GM21381 (cell line): ENCODE results near the gene CATSPERD.
A peak's percentile ranks its signal among the peaks of the same experiment; 100 is the strongest.

Source experiments
- ATAC-seq: cut with Tn5 transposase; IDR thresholded peaks from one replicate; pipeline ENCODE4 v1.9.1; 2021; ENCODE audit warnings: mild to moderate bottlenecking, moderate library complexity; ENCODE audit not compliant: unreplicated experiment

CATSPERD gene

DNA sequence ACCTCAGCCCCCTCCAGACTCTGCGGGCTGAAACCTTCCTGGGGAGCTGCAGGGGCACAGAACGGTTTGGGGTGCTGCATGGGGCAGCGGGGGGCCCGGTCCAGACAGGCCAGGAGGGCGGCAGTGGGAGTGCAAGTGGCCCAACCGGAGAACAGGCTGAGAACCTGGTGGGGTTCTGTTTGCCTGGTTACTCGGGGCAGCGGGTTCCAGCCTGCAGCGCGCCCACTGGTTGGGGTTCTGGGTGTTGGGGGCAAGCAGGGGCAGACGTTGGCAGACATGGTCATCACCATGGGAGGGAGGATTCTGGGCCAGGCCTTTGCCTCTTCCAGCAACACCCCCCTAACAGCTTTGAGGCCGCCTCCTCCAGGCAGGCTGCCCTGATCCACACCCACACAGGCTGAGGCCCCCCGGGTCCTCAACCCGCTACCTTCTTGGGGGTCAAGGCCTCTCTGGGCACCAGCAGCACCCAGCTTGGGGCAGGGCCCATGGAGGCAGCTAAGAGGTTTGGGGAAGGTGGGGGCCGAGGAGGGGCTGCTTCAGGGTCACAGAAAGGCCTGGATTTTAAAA is 64.2 kb downstream of the CATSPERD start, which contains the start of gene PRR22:
Gene PRR22, minus strand, starts transcription at position 166 of the 567 bp plus-strand sequence. Its CDS starts 86 bp downstream, at position 80.
- no peak for ATAC-seq

GRCh38 chr19:5785423-5785822 is 65.0 kb downstream of the CATSPERD start:
- ATAC-seq, result no peak

DNA sequence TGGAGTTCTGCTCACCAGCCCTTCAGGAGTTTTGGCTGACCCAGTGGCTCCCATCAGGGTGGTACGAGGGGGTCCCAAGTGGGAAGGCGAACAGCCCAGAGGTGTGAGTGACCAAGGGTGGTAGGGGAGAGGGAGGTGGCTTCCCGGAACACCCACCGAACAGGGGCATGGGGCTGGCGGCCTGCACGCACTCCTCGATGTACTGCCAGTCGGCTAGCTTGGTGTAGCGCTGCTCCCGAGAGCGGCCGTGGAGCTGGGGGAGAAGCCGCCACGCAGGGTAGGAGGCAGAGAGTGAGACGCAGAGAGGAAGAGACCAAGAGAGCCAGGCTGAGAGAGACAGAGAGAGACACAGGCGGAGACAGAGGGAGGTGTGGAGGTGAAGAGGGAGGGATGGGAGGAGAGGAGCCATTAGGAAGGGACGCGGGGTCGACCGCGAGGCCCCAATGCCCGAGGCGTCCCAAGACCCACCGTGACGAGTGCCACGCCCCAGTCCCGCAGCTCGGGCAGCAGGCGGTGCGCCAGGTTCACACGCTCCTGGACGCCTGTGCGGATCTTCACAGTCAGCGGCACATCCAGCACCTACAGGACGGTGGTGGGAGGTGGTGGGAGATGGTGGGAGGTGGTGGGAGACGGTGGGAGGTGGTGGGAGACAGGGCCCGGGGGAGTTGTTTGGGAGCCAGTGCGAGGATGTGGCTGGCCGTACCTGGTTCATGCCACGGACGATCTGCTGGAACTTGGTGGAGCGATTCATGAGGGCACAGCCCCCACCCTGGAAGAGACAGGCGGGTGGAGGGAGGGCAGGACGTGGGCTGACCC is 66.4 kb downstream of the CATSPERD start:
- ATAC-seq, result no peak

DNA sequence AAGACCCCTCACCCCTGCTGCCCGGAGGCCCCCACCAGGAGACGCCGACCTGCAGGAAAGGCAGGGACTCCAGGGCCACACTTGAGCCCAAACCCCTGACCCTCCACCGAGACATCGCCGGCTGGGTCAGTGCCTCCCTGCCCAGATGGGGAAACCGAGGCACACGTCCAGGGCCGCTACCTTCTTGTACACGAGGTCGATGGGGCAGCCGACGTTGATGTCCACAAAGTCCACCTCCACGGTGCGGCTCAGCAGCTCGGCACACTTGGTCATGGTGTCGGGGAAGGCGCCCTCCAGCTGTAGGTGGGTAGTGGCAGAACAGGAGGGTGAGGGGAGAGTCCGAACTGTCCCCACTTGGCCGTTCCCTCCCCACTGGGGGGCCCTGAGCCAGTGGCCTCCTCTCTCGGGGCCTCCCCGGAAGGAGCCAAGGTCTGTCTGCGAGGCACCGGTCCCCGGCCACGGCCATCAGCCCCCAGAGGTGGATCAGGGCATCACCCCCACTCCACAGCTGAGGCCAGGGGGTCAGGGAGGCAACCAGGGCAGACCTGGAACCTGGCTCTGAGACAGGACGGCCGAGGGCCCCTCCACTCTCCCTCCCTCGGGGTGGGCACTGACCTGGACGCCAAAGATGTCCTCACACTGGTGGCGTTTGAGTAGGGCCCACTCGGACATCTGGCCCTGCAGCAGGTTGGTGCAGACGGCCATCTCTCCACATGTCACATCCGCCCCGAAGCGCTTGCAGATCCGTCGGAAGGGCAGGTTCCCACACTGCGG is 67.2 kb downstream of the CATSPERD start:
- ATAC-seq, result no peak

DNA sequence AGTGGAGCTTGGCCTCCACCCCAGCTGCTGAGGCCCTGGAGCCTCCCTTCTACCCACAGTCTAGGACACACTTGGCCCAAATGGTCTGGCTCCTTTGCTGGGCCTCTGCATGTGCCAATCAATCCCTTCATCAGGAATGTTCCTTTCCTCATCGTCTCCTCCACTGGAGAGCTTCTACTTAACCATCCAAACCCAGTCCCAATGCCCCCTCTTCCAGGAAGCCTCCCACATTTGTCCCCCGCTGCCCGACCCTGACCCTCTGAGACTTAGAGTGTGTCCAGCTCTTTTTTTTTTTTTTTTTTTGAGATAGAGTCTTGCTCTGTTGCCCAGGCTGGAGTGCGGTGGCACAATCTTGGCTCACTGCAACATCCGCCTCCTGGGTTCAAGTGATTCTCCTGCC is 68.0 kb downstream of the CATSPERD start:
- ATAC-seq, result no peak

DNA sequence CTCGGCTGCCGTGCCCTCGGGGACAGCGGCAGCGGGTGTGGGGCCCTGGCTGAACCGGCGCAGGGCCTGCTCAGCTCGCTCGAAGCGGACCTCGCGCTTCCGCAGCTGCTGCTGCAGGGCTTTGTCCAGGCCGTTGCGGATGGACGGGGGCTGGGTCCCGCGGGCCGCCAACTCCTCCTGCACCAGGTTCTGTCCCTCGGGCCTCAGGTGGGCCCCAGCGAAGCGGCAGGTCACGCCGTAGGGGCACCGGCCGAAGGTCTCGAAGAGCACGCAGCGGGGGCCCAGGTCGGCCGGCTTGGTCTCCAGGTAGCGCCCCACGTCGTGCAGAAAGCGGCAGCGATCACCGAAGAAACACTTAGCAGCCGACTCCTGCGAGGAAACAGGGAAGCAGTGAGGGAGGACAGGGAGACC is 68.9 kb downstream of the CATSPERD start:
- no peak for ATAC-seq

GRCh38 chr19:5789886-5790558 is 69.6 kb downstream of the CATSPERD start:
- no peak for ATAC-seq

DNA sequence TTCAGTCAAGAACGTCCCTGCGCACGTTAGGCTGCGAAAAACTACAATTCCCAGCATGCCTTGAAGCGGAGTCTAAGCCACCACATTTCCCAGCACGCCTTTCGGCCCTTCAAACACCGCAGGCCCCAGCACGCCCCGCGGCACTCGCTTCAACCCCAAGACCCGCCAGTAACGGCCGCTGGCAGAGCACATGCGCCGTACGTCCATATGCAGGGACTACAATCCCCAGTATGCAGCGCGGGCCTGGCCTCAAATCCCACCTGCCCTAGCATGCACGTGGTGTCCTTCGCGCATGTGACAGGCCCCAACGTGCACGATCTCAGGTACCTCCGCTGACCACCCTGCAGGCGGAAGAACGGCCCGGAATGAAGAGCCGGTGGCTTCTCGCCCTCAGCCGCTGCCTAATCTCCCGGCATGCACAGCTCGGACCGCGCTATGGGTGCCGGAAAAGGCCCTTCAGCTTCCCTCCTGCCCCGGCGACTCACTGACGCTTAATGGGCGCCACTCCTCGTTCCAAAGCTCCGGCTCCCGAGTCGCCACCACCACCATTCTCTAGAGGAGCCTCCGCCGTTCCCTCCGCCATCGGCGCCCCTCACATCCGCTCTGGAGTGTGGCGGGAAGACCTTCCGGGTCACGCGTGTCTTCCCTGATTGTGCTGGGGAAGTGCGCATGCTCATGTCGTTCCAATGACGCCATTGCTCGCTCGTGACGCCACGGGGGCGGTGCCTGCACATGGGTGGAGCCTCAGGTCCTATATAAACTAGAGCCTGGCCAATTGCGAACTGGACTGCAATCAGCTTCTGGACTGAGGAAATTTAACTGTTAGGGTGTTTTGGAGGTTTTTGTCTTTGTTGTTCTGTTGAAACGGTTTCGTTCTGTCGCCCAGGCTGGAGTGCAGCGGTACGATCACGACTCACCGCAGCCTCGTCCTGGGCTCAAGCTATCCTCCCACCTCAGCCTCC is 70.4 kb downstream of the CATSPERD start, which contains the start of gene DUS3L:
Gene DUS3L, minus strand, starts transcription at position 605 of the 962 bp plus-strand sequence. Its CDS starts 22 bp downstream, at position 583.
- peak; percentile 85 for ATAC-seq

GRCh38 chr19:5792224-5792623 is 71.8 kb downstream of the CATSPERD start:
- ATAC-seq, result no peak

DNA sequence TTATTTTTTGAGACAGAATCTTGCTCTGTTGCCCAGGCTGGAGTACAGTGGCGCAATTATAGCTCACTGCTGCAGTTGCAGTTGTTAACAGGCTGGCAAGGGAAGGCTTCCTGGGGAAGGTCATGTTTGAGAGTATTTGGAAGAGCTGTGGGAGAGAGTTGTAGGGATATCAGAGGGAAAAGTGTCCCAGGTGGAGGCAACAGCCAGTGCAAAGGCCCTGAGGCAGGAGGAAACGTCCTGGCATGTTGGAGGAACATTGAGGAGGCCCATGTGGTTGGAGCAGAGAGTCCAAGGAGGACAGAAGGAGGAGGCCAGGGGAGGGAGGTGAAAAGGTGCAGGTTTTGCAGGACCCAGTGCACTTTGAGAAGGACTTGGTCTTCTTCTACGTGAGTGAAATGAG is 72.8 kb downstream of the CATSPERD start:
- ATAC-seq, result no peak

- no peak for ATAC-seq
These were observed 75.0 kb downstream of the CATSPERD start for GRCh38 chr19:5795382-5795919.

DNA sequence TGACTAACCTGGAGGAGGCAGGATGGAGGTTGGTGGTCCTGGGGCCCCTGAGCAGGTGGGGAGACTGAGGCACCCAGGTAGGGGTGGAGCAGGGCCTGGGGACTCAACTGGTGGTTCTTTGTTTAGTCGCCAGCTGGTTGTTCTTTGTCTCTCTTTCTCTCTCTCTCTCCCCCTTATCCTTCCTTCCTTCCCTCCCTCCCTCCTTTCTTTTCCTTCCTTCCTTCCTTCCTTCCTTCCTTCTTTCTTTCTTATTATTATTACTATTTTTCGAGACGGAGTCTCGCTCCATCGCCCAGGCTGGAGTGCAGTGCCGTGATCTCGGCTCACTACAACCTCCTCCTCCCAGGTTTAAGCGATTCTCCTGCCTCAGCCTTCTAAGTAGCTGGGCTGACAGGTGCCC is 77.8 kb downstream of the CATSPERD start:
- no peak for ATAC-seq

DNA sequence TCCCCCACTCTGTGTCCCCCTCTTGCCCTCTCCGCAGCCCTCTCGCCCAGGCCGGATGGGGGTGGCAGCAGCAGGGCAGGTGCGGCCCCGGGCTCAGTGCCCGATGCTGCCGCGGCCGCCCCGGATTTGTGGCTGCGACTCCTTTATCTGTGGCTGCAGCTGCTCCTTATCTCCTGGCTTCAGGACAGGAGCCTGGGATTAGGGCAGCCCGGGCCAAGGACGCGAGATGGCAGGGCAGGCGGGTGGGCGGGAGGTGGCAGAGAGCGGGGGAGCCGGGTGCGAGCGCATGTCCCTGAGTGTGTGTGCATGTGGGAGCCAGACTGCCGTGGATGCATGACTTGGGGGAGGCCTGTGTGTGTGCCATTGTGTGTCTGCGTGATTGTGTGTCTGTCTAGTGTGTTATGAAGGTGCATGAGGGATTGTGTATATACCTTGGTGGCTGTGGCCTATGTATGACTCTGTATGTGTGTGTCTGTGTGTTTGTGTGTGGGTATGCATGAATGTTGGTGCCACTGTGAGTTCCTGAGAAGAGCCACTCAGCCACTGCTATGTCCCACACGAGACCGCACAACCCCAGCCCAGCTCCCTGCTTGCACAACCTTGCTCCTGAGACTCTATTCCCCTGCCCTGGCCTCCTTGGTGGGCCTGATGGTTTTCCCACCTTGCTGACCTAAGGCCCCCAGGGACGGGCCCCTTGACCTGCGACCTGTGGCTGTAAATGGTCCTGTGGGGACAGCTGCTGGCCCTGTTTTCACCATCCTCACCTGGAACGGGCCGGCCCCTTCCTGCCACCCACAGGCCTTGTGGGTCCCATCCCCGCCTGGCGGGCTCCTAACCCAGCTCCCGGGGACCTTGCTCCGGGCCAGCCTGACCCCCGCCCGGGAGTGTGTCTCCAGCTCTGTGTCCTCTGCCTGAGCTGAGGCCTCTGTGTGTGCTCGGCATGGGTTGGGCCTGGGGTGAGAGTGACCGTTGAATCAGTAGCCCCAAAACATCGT is 79.1 kb downstream of the CATSPERD start:
- no peak for ATAC-seq

DNA sequence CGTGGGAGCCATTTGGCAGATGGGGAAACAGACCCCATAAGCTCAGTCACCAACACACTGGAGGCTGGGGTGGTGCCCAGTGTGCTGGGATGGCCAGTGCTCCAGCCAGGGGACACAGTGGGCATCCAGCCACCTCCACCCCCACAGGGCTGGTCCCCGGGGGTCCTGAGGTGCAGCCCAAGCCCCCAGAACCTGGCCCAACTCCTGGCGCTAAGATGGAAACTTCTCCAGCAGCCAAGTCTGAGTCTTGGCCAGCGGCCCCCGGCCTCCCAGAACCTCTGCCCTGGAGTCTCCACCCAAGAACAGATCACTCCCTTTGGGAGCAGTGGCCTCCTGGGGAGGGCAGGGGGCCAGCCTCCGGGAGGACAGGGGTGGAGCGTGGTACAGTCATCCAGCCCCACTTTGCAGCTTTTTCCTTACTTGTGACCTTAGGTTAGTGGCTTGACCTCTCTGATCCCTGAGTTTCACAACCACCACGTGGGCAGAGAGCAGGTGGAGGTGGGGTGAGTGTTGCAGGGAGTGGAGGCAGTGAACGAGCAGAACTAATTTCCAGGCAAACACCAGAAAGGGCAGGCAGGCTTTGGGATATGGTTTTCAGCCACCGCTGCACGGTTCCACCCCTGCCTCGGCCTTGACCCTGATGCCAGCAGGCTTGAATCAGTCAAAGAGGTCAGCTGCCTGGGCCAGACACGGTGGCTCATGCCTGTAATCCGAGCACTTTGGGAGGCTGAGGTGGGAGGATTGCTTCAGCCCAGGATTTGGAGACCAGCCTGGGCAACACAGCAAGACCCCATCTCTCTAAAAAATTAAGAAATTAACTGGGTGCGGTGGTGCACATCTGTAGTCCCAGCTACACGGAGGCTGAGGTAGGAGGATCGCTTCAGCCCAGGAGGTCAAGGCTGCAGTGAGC is 80.2 kb downstream of the CATSPERD start:
- no peak for ATAC-seq

DNA sequence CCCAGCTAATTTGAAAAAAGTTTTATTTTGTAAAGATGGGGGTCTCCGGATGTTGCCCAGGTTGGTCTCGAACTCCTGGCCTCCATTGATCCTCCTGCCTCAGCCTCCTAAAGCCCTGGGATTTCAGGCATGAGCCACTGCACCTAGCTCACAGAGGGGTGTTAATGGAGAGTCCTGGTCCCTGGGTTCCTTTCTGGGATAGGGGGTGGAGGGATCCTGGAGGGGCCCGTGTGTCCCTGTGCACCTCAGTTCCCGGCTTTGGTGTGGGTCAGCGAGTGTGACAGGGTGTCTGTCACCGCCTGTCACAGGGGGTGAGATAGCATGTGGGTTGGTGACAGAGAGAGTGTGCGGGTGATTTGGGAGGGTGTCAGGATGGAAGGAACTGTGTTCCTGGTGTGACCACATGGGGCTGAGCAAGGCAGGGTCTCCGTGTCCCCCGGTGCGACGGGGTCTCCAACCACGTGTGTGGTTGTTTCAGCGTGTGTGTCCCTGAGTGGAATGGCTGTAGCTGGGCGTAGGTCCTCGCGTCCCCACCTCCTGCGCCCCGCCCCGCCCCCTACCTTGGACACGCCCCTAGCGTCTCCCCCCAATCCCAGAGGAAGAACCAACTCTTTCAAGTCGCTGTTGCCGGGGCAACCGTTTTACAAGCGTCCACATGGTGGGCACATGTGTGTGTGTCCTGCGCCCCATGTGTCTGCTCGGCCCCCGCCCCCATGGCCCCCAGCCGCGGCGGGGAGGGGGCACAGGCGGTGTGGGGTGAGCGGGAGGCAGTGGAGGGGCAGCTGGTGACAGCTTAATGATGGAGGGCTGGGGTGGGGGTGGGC is 81.6 kb downstream of the CATSPERD start:
- ATAC-seq, result no peak

DNA sequence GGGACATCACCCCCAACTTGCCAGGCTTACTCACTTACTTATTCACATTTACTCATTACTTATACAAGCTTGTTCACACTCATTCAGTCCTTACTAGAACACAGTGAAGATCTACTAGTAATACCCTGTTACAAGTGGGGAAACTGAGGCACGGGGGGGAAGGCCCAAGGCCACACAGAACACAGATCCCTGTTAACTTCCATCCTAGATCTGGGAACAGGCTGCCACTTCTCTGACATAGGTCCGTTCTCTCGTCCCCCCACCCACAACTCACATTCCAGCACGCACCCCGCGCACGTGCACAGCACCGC is 83.0 kb downstream of the CATSPERD start:
- no peak for ATAC-seq
